NOMO-1 treated with dmso at 0.1 percent for 144 hours (cell line): ENCODE results near the gene SOBP.

Experiments
- DNase-seq: peaks from one replicate; lab custom pipeline; 2025; ENCODE audit not compliant: unreplicated experiment; lab: John Stamatoyannopoulos, UW

The SOBP gene

GRCh38 chr6:107613651-107614379 lies 123.9 kb downstream of the SOBP start:
- no peak for DNase-seq

GRCh38 chr6:107614828-107615227 lies 124.9 kb downstream of the SOBP start:
- no peak for DNase-seq

- no peak for DNase-seq
Measured at GRCh38 chr6:107616775-107617174, 126.9 kb downstream of the SOBP start.

DNA sequence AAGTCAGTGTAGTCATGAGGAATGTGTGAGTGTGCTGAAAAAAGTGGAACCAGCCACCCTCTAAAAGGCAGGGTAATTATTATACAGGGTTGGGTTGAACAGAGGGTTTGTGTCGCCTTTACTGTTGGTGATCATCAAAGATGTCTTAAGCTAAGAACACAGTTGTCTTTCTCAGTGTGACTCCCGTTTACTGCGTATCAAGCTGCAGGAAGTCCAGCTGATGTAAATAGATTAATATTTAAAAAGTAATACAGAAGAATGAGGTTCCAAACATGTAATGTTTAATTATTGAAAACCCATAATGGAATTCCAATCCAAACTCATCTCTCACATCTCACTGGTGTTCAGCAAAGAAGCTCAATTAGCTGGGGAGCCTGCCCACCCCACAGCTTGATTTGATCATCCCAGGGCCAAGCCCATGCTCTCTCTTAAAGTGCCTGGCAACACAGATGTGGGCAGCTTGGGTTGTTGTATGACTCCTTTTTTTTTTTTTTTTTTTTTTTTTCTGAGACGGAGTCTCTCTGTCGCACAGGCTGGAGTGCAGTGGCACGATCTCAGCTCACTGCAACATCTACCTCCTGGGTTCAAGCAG lies 127.5 kb downstream of the SOBP start:
- DNase-seq = no peak

GRCh38 chr6:107618672-107619071 lies 128.8 kb downstream of the SOBP start:
- DNase-seq = no peak

DNA sequence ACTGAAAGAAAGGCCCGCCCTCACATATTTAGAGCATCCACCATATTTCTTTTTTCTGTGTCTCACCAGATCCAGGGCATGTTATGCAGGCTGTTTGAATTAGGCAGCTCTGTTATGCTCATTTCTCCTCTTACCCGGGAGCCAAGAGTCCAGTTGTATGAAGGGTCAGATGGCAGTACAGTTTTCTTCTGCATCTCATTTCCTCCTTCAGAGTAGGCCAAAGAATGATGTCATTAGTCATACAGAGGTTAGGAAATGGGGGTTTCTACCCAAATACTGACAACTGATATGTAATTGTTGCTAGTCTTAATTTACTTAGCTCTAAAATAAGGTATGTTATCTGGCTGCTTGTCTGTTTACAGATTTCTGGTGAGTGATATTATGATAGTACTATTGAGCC lies 130.8 kb downstream of the SOBP start:
- no peak for DNase-seq

GRCh38 chr6:107621229-107621937 lies 131.5 kb downstream of the SOBP start:
- DNase-seq = no peak

- DNase-seq = no peak
Measured at GRCh38 chr6:107622269-107622668, 132.4 kb downstream of the SOBP start.

- DNase-seq = no peak
Measured at GRCh38 chr6:107624050-107624449, 134.1 kb downstream of the SOBP start.

- no peak for DNase-seq
Measured at GRCh38 chr6:107624541-107624940, 134.6 kb downstream of the SOBP start.

GRCh38 chr6:107625264-107625663 lies 135.3 kb downstream of the SOBP start:
- no peak for DNase-seq

GRCh38 chr6:107626645-107627044 lies 136.7 kb downstream of the SOBP start:
- no peak for DNase-seq

- DNase-seq = no peak
Measured at GRCh38 chr6:107627969-107628368, 138.1 kb downstream of the SOBP start.

DNA sequence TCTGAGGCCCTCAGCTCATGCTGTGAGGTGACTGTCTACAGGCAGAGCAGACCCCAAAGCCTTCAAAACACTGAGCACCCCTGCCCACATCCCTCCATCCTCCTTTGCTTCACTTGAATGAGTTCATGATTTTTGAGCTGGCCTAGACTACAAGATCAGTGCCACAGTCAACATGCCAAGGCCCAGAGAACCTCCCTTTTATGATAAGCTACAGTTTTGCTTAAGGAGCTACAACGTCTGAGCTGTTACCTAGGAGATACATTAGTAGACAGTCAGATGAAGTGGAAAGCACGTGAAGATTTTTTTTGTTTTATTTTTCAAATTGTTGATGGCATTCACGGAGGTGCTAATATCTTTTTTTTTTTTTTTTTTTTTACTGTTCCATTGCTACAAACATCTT lies 139.0 kb downstream of the SOBP start:
- DNase-seq = no peak

DNA sequence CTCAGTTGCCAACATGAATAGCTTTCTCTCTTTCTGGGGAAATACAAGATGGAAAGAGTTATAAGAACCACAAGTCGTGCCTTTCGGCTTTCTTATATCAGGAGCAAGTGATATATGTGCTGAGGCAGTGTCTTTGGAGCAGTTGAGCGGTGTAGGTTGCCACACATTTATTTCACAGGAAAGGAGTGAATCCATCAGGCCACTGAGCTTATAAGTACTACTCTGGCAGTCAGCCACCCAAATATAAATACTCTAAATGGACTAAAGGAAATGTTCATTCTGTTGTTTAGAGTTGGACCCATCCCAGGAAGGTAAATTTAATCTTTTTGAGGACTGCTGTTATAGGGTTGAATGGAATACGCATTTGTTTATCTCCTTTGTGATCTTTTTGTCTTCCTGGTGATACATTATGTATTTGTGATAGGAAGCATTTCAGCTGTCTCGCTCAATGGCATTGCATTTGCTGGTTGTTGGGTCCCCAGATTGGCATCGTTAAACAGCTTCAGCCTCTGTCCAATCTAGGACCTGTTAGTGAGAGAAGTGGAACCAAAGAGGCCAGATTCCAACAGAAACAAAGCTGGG lies 139.7 kb downstream of the SOBP start:
- no peak for DNase-seq

GRCh38 chr6:107630348-107630977 lies 140.5 kb downstream of the SOBP start:
- DNase-seq = no peak

DNA sequence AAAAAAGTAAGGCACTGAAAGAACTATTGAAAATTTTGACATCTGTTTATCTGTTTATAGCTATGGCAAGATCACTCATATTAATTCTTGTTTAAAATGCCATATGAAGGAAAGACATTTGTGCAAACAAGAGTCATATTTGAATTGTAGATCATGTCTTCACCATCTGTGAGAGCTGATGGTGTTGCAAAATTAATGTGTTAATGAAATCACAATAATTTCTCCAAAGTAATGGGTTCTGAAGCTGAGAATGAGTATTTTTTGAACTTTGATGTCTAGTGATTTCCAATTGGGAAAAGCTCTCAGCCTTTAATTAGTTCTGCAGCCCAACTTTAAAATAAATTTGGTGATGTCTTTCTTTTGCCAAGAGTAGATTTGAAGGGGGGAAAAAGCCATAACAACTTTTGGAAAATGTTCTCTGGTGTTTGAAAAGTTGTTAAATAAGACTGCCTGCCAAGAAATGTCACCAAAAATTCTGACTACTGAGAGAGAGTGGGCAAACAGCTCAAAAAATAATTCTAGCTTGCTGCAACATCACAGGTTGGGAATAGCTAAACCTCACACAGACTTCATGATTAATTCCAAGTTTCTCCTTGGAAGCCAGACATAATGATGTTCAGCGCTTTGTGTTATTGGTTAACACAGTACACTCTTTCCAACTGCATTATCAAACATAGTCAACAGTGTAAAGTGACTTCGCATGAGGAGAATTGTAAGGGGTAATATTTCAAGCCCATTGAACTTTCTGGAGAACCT lies 142.6 kb downstream of the SOBP start:
- DNase-seq = no peak

DNA sequence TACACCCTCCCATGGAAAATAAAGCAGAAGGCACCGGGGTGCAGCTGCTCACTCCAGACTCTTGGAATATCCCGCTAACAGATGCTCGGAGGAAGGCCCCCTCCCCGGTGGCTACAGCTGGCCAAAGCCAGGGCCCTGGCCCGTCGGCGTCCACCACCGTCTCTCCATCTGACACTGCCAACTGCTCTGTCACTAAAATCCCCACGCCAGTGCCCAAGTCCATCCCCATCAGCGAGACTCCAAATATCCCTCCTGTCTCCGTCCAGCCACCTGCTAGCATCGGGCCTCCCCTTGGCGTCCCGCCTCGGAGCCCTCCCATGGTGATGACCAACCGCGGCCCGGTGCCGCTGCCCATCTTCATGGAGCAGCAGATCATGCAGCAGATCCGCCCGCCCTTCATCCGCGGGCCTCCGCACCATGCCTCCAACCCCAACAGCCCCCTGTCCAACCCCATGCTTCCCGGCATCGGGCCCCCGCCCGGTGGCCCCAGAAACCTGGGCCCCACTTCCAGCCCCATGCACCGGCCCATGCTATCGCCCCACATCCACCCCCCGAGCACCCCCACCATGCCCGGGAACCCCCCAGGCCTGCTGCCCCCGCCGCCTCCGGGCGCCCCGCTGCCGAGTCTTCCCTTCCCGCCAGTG lies 143.9 kb downstream of the SOBP start:
- DNase-seq = no peak

- DNase-seq = no peak
Measured at GRCh38 chr6:107634324-107635056, 144.6 kb downstream of the SOBP start.
